Activated T-cell treated with anti-CD3 and anti-CD28 coated beads, Interleukin-2, amount 50 U/mL, for 1 hour (primary cell): ENCODE measurements around the gene SLC10A7.

Experiments used
- DNase-seq: peaks from one replicate; pipeline ENCODE4 v3.0.0-alpha.2; 2020

SLC10A7 gene

GRCh38 chr4:146343776-146344175, 178.0 kb downstream of the SLC10A7 start:
- no peak for DNase-seq

GRCh38 chr4:146343199-146343598, 178.5 kb downstream of the SLC10A7 start:
- DNase-seq, result no peak

- no peak for DNase-seq
Observed at GRCh38 chr4:146342600-146343192, 179.0 kb downstream of the SLC10A7 start.

- no peak for DNase-seq
Observed at GRCh38 chr4:146340798-146341197, 180.9 kb downstream of the SLC10A7 start.

GRCh38 chr4:146338512-146338911, 183.2 kb downstream of the SLC10A7 start:
- no peak for DNase-seq

- DNase-seq, result no peak
Observed at GRCh38 chr4:146336410-146336807, 185.3 kb downstream of the SLC10A7 start.

- no peak for DNase-seq
Observed at GRCh38 chr4:146335763-146336409, 185.9 kb downstream of the SLC10A7 start.

GRCh38 chr4:146334862-146335449, 186.8 kb downstream of the SLC10A7 start:
- no peak for DNase-seq

- no peak for DNase-seq
Observed at GRCh38 chr4:146333895-146334262, 187.9 kb downstream of the SLC10A7 start.

- DNase-seq, result no peak
Observed at GRCh38 chr4:146333187-146333894, 188.4 kb downstream of the SLC10A7 start.

GRCh38 chr4:146330392-146330791, 191.3 kb downstream of the SLC10A7 start:
- no peak for DNase-seq

- no peak for DNase-seq
Observed at GRCh38 chr4:146329050-146329716, 192.6 kb downstream of the SLC10A7 start.

- no peak for DNase-seq
Observed at GRCh38 chr4:146327859-146328650, 193.7 kb downstream of the SLC10A7 start.

- no peak for DNase-seq
Observed at GRCh38 chr4:146318894-146319293, 202.8 kb downstream of the SLC10A7 start.

- no peak for DNase-seq
Observed at GRCh38 chr4:146317783-146318182, 204.0 kb downstream of the SLC10A7 start.

GRCh38 chr4:146315184-146315583, 206.6 kb downstream of the SLC10A7 start:
- no peak for DNase-seq

- no peak for DNase-seq
Observed at GRCh38 chr4:146311238-146311970, 210.3 kb downstream of the SLC10A7 start.

GRCh38 chr4:146310319-146311021, 211.3 kb downstream of the SLC10A7 start:
- no peak for DNase-seq

GRCh38 chr4:146308951-146309350, 212.8 kb downstream of the SLC10A7 start:
- no peak for DNase-seq

GRCh38 chr4:146302822-146303221, 218.9 kb downstream of the SLC10A7 start:
- DNase-seq, result no peak

- DNase-seq, result no peak
Observed at GRCh38 chr4:146299607-146300006, 222.1 kb downstream of the SLC10A7 start.
